Astrocyte of the cerebellum (primary cell): ENCODE results near the gene RSBN1L.

Source experiments
- DNase-seq: peaks from one replicate; pipeline ENCODE4 v3.0.0-alpha.2; 2011; ENCODE audit warnings: low read depth
- H3K4me3 ChIP-seq: 2 replicates; pipeline ENCODE4 v1.5.1; 2011; ENCODE audit warnings: mild to moderate bottlenecking, low read depth, low read length, moderate library complexity
- in situ Hi-C: cut with HindIII; loops from 2 replicates; pipeline ENCODE4 v1.10.0; 2017; ENCODE audit warnings: low sequenced_read_pairs
- TF ChIP-seq, protein P1 (sequence below): IDR thresholded peaks from 2 replicates; pipeline ENCODE4 v1.5.1; 2012; ENCODE audit warnings: low read length, low read depth, moderate library complexity, mild to moderate bottlenecking; ENCODE audit errors: missing control alignments

The RSBN1L gene

GRCh38 chr7:77796960-77797359, 100.7 kb downstream of the RSBN1L start:
- no peak for DNase-seq
- TF ChIP-seq, protein P1, sequence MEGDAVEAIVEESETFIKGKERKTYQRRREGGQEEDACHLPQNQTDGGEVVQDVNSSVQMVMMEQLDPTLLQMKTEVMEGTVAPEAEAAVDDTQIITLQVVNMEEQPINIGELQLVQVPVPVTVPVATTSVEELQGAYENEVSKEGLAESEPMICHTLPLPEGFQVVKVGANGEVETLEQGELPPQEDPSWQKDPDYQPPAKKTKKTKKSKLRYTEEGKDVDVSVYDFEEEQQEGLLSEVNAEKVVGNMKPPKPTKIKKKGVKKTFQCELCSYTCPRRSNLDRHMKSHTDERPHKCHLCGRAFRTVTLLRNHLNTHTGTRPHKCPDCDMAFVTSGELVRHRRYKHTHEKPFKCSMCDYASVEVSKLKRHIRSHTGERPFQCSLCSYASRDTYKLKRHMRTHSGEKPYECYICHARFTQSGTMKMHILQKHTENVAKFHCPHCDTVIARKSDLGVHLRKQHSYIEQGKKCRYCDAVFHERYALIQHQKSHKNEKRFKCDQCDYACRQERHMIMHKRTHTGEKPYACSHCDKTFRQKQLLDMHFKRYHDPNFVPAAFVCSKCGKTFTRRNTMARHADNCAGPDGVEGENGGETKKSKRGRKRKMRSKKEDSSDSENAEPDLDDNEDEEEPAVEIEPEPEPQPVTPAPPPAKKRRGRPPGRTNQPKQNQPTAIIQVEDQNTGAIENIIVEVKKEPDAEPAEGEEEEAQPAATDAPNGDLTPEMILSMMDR: no peak
- H3K4me3 ChIP-seq: peak overlapping the region; percentile 95
- in situ Hi-C loops: loop anchor here (5.0 kb wide), 1 partner anchor 50 kb away; no protein-coding TSS in a partner anchor

- peak overlapping the region; percentile 95 for H3K4me3 ChIP-seq
- in situ Hi-C loops: loop anchor here (5.0 kb wide), 1 partner anchor 49 kb away; no protein-coding TSS in a partner anchor
- DNase-seq: no peak
- TF ChIP-seq, protein P1: no peak
Measured at GRCh38 chr7:77797734-77798393, 101.6 kb downstream of the RSBN1L start.

- in situ Hi-C loops: loop anchor here (5.0 kb wide), 1 partner anchor 49 kb away; no protein-coding TSS in a partner anchor
- peak within 1 kb of the TSS; percentile 95 for H3K4me3 ChIP-seq
- TF ChIP-seq, protein P1: peak; percentile 65
- DNase-seq: peak; percentile 100
Measured at GRCh38 chr7:77798394-77799077, 102.3 kb downstream of the RSBN1L start, which contains the start of the genes PHTF2 and TMEM60. PHTF2 (plus strand) TSS chr7:77798773. TMEM60 (minus strand) TSS chr7:77798434; CDS start chr7:77794373, 4,061 bp downstream.

DNA sequence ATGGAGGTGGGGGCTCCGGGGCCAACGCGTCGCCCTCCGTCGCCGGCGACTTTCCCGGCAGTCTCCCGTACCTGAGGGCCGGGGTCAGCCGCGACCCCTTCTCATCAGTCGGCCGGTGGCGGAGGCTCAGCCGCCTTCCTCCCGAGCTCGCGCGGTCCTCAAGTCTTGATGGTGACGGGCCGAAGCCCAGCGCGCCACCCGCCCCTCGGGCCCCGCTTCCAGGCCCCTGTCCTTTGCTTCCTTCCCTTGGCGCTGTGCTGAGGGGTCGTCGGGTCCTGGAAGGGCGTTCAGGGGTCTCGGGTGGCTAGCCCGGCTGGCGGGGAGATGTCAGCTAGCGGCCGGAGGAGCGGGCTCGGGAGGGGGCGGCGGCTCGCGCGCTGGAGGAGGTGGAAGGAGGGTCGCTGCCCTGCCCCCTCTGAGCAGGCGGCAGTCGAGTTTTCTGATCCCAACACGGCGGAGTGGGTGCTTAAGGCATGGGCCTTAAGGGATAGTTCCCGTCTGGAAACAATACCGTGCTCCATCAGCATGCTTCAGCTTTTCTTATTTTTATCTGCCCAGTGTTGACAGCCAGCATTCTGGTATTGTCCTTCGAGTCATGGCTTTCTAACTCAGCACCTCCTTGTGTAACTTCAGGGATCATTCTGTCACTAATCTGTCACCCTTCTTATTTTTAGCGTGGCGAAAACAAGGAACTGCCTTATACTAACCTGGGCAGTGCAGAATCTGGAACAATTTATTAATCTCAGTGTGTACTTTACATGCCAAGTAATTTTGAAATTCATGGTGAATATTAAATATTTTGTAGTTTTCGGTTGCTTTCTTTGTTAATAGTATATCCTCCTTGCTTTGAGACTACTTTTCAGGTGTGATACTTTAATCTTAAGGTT, 103.1 kb downstream of the RSBN1L start:
- H3K4me3 ChIP-seq: peak overlapping the region; percentile 95
- in situ Hi-C loops: loop anchor here (5.0 kb wide), 1 partner anchor 48 kb away; no protein-coding TSS in a partner anchor
- TF ChIP-seq, protein P1: no peak
- no peak for DNase-seq

- TF ChIP-seq, protein P1: no peak
Measured at GRCh38 chr7:77800158-77800557, 103.9 kb downstream of the RSBN1L start.

GRCh38 chr7:77800730-77801129, 104.5 kb downstream of the RSBN1L start:
- DNase-seq: no peak
- TF ChIP-seq, protein P1: no peak
- in situ Hi-C loops: no loop called here
- H3K4me3 ChIP-seq: no peak overlapping the region

More at GRCh38 chr7:77800158-77800557, 103.9 kb downstream of the RSBN1L start:
- H3K4me3 ChIP-seq: peak overlapping the region; percentile 14
- no peak for DNase-seq
- in situ Hi-C loops: no loop called here
